Occipital lobe (tissue), 2 donors: Measurements from ENCODE around the gene ITK. TPM values are rescaled to one million over a fixed set of nuclear protein-coding genes. Genes with fewer than 3 reads are reported as not detected.
"Not testable (repeated sequence)": the region's sequence is repeated elsewhere in the genome, so short reads cannot be mapped to it uniquely, and the experiment has no call there.

Experiments
- DNase-seq: peaks from one replicate; lab custom pipeline; 2025; lab: John Stamatoyannopoulos, UW
- total RNA-seq: library from RNA; depleted of rRNA; stranded (reverse); fragments of >200 nt; gene quantifications from one replicate; pipeline ENCODE4 v1.2.3, GENCODE V29; 2014

ITK gene
- total RNA-seq, 1 donor from 2014 or later: 0.16 TPM

DNA sequence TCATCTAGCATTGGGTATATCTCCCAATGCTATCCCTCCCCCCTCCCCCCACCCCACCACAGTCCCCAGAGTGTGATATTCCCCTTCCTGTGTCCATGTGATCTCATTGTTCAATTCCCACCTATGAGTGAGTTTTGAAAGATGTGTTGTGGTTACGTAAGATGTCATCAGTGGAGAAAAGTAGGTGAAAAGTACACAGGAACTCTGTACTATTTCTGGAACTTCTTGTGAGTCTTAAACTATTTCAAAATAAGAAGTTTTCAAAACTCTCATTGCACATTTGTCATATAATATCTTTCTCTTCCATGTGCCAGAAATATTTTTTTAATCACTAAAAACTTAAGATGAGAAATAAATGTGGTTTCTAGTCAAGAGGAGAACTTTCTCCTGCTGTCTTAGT, 30.0 kb downstream of the ITK start:
- DNase-seq: not testable (repeated sequence)

DNA sequence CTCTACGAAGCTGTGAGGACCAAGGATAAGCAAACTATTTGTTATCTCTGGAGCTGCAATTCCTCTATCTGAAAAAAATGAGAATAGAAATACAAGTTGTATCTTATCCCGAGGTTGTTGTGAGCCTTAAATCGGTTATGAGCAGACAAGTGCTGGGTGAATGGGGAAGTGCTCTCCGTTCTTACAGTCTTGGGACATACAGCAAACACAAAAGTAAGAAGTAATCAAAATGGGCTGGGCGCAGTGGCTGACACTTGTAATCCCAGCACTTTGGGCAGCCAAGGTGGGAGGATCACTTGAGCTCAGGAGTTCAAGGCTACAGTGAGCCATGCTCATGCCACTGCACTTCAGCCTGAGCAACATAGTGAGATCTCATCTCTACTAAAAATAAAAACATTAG, 31.7 kb downstream of the ITK start:
- DNase-seq: no peak

DNA sequence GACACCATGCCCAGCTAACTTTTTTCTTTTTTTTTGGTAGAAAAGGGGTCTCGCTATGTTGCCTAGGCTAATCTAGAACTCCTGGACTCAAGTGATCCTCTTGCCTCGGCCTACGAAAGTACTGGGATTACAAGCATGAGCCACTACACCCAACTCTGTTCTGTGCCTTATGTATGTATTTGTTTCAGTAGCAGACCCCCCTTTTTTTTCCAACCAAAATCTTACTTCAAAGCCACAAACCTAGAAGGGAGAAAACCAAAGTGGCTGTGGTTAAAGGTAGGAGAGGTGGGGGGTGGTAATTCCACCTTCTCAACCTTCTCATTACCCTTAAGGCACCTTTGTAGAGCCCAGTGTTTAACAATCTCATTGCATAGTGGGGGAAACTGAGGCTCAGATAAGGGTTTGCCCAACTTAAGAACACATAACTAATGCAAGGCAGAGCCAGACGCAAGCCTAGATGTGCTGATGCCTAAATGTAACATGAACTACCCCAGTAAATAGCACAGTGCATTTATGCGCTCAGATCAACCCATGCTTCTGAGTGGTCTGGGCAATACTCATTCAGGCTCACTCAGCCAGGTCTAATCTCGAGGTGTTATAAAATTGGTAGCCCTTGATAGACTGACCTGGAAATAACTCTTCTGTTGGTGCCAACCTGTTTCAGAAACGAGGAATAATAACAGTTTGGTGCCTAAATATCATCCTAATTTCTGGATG, 33.0 kb downstream of the ITK start:
- DNase-seq: no peak

DNA sequence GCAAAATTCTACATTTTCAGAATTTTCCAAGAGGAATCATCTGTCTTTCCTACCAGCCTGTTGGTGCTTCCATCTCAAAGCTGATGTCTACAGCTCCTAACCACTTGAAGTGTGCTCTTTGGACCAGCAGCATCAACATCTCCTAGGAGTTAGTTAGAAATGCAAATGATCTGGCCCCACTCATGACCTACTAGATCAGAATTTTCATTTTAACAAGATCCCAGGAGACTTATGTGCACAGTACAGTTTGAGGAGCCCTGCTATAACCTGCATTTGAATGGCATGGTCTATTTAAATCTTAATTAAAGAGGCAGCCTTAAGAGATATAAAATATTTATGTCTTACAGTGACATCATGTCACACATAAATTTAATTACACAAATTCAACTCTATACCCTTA, 33.8 kb downstream of the ITK start:
- DNase-seq: no peak

DNA sequence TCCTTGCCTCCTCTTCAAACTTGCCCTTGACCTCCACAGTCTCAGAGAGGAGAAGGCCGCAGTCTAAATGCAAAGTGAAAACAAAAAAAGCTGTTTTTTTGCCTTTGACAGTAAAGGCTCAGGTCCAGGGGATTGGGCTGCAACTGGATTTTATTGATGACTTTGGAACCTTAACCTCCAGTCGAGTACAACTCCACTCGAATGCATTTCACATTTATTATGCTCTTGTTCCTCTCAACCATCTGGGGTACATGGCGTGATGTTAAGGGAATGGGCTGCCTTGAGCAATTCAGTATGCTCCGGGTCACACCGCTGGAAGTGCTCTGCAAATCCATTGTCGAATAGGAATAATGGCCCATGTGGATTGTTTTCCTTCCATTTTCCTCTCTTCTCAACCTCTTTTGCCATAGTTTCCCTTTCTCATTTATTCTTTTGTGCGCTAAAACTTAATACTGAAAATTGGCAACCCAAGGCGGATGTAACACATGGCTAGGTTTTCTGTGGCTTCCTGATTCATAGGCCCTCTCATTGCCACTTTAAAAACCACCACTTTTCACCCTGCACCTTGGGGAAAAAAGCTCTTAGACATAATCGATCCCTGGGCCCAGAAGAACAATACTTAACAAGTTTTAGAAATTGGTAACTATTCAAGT, 34.3 kb downstream of the ITK start:
- no peak for DNase-seq

DNA sequence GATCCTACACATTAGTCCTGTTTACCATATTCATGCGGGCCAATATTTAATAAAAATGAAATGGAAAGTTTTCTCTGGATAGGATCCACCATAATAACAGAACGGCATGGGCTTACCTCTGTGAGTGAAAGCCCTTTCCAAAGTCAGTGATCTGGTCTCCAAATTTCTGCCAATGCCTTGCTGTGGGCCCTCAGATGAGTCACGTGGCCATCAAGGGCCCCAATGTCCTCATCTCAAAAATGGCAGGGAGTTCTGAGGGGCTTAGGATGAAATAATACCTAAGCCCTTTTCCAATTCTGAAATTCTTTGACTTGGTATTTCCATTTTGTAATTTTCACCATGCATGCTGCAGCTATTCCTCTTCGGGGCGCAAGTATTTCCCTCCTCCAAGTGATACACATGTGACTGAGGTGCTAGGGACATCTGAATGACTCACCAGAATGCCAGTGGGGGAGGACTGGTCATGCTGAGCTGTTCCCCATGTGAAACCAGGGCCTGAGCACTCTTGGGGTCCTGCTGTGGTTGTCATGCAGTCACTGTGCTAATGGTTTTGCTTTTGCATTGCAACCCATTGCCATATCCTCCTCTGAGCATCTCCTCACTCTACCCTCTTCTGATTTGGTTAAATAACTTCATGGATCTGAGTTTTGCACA, 35.0 kb downstream of the ITK start:
- DNase-seq: no peak

DNA sequence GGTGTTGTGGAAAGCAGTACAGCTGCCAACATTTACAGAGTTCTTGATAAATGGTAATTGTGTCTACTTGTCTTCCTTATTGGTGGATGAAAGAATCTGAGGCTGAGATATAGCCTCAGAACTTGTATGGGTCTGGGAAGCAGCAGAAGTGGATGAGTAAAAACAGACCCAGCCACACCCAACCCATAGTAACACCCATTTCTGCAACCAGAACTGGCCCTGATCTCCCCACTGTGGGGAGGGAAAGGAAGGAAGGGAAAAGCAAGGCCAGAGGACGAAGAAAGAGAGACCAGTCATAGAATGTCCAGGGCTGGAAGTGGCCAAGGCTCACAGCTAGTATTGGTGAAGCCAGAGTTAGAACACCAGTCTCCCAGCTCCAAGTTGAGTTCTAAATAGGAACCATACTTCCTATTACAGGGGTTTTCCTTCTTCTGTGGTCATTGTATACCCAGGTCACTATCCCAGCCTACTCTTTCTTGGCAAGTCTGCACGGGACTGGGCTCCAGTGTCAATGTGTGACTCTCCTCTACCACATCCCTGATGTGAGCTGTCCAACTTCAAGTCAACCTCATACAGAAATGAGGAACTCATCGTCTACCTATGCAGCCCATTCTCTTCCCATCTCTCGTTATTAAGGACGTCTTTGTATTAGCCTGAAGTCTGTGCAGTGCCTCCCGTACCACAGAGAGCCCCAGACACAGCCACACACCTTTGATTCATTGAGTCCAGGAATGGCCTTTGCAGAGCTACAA, 35.9 kb downstream of the ITK start:
- no peak for DNase-seq

DNA sequence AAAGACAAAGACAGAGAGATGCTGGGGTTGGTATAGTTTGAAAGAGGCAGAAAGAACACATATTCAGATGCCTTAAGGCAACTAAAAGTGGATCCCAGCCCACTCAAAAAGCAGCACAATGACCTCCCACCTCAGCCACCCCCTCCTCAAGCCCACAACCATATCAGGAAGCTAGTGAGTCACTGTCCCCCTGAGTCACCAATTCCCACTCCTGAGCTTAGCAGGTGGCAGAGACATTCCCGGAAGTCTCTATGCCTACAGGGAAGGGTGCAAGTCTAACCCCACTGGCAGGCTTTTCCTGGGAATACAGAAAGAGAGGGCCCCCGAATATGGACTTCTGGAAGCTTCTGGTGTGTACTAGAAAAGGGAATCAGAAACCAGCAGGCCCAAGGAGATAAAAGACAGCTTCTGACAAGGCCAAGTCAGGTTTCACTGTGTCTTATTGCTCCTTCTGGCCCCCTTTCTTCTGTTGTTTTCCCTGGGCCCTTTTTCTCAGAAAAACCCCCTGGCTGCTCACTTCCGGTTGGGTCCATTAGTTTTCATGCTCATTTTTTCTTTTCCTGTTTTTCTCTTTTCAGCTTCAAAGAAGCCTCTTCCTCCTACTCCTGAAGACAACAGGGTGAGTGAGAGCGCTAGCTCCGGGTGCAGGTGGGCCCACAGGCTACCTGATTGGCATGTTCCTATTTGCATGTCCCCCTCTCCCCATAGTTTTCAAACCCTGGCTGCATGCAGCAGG, 36.8 kb downstream of the ITK start:
- DNase-seq: peak; percentile 3

DNA sequence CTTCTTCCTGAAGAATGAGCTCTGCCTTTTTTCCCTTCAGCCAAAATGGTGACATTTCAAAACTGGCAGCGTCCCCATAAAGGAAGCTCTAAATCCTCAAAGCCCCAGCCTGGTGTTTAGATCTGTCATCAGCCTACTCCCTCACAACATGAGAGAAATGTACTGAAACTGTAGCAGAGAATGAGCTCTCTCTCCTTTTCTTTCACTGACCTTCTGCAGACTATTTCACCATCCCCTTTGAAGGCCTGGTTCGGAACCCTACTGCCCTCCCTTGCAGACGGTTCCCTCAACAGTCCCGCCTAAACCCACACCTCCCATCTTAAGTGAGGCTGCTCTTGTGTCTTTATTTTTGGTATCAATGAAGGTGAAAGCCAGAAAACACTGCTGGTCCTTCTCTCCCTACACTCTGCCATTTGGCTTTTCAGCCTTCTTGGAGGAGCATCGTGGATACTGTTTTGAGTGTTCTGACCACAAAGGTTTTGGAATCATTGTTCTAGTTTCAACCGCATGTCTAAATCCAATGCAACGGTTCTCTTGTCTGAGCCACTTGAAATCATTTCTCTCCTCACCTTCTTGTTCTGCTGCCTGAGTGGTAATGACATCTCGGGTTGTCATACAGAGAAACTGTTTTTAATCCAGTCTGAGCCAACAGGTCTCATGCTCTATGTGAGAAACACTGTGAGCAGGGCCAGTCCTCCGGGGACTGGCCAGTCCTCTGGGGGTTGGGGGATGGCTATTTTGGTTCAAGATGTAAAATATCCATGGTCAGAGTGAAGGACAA, 39.0 kb downstream of the ITK start:
- no peak for DNase-seq

DNA sequence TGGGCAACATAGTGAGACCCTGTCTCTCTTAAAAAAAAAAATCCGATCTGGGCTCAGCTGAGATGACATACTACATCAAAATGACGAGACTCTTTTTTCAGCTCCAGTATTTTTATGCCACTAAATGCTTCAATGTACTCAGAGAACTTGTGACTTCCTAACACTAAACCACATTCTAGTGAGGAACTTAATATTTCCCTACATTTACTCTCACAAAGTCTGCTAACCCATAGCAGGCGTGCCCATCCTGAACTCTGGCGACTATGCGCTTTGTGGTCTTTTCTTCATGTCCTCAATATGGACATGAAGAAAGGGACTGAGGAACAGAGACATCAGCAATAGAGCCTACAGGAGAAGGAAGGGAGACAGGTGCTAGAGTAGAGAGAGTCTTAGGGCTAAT, 41.3 kb downstream of the ITK start:
- DNase-seq: no peak

DNA sequence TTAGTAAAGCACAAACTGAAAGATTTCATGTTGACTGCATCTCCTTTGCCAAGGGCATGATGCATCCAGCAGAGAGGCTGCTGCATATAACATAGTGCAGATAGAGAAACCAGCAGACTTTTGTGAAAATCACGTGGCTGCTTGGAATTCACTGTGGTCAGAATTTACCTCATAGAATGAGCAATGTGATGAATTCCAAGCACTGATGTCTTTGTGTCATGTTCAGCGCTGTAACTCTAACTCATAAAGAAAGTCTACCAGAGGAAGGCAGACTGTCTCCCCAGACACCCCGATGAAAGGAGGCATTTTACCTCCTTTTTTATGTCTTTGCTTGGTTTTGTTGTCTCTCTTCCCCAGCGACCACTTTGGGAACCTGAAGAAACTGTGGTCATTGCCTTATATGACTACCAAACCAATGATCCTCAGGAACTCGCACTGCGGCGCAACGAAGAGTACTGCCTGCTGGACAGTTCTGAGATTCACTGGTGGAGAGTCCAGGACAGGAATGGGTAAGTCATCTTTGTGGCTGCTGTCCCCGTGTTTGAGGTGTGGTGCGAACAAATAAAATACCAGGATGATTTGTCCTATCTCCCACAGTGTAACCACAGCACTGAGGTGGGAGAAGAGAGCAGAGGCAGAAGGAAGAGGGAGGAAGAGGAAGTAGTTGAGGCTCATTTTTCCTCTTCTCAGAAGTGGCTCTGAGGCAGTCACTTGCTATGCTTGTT, 42.0 kb downstream of the ITK start:
- DNase-seq: no peak

DNA sequence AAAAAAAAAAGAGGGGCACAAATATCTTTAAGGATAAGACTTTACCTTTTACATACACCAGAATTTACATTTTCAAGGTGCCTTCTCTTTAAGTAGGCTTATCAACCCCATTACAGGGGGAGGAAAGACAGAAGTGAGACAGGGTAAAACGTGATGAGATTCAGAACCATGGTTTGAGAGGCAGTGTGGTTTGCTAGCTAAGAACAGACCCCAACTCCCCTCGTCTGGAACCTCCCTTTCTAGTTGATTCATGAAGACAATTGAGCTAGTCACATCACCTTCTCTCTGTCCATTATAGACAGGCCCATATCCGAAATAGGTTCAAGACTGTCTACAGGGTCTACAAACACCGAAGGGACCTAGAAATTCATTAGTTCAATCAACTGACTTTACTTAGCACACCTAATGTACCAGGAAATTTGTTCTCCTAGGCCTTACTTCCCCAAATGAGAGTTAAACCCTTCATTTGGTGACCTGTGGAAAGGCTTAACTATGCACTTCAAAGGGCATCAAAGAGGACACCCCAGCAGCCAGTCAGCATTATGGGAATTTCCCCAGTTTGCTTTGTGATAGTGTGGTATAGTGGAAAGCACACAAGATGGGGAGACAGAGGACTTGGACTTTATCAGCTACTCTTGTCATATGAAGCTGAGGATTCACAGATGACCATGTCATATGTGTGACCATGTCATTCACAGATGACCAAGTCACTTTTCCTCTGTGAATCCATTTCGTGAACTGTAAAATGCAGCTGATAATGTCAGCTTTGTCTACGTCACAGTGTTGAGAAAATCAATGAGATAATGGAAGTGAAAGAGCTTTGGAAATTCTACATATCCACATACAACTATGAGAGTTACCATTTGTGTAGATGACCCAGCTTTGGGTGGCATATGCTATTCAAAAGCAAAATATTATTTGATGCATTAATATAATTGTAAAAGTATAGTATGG, 45.1 kb downstream of the ITK start:
- DNase-seq: no peak

DNA sequence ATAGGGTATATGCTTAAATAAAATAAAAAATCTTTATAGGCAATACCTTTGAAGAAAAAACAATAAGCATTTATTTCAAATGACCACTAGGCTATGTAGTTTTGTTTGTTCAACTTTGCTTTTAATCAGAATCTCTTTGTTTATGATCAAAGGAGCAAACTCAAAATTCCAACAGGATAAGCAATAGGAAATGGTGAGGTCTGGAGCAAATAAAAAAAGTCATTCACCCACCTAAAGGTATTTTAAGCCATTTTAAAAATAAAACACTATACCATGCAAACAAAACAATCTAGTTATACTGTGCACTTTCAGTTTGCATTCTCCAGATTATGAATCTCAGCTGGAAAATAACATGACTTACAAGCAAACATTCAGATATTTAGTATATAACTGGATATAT, 50.0 kb downstream of the ITK start:
- DNase-seq: no peak

DNA sequence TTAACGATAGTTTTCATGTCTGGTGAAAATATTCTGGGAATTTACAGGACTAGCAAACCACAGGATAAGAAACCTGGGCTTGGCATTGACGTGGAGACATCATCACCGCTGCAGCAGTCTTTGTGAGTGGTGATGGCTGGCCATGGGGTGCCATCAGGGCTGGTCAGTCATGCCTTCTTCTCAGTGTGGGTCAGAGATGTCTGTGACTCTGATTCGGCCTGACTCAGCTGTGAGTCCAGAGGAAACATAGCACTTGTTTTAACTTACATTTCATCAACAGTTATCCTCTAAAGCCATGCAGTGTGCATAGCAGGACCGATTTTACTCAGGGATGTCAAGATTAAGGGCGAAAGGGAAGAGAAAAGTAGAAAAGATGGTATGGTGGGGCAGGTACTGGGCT, 52.1 kb downstream of the ITK start:
- no peak for DNase-seq

DNA sequence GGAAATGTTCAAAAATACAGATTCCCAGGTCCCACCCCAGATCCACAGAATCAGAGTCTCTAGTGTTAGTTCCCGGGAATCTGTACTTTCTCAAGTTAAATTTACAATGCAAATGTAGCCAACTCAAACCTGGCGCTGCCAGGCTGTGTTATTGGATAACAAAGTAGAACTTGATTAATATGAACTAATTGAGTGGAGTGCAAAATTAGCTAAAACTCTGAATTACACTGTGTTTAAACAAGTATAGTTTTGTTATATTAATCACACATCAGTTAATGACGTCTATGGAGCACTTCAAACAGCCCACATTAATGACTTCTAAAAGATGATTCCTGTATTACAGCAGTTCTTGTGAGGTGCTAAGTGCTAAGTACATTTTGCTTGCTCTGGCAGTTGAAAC, 52.9 kb downstream of the ITK start:
- no peak for DNase-seq

DNA sequence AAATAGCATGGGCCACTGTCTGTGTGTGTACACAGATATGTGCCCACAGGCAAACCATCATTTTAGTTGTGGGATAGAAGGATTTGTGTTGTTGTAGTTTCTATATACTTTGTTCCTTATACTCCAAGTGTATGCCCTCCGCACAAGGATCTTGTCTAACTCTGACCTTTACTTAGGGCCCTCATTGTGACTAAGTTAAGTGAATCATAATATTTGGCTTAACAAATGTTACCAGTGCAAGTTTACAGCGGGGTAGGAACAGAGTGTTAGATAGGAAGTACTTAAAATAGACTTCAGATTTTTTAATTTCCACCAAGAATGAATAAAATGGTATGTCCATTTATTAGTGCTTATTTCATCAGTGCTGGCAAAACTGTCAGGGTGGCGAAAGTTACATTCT, 55.8 kb downstream of the ITK start:
- no peak for DNase-seq

DNA sequence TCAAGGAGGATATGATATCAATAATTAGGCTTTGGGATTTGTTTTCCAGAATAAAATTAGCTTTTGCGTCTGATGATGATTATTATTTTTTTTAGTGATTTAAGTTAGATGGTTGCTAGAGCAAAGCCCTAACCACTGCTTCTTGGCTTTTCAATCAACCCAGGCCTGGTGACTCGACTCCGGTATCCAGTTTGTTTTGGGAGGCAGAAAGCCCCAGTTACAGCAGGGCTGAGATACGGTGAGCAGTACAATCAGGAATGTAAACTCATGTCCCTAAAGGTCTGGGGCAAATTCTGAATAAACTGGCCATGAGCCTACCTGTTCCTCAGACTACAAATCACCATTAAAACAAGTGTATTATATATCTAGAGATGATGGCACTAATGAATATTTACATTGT, 60.8 kb downstream of the ITK start:
- no peak for DNase-seq

DNA sequence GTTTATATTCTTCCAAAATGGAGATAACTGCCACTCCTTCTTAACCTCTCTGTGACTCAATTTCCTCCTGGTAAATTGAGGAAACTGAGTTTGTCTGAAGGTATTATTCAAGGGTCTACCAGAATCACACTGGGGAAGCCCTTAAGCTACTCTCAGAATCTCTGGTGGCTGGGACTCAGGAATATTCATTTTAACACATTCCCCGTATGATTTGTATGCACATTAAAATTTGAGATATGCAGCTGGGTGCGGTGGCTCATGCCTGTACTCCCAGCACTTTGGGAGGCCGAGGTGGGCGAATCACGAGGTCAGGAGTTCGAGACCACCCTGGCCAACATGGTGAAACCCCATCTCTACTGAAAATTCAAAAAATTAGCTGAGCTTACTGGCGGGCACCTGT, 64.1 kb downstream of the ITK start:
- not testable (repeated sequence) for DNase-seq

DNA sequence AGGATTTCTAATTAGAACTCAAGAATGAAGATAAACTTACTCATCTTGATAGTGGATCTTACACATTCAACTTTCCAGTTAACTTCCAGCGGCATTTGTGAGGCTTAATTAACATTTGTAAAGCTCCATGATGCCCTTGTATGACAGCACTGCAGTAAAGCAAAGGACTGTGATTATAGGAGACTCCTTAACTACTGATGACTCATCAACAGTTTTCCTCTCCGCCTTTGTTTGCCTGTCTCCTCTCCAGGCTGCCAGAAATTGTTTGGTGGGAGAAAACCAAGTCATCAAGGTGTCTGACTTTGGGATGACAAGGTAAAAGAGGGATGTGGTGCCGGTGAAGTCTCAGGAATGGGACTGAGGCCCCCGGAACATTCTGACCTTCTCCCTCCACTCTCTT, 64.8 kb downstream of the ITK start:
- DNase-seq: no peak
